WI38 (cell line): ENCODE data around the gene STRIT1.

ENCODE experiments used
- H3K4me3 ChIP-seq: 2 replicates; pipeline ENCODE4 v1.5.1; 2011; ENCODE audit warnings: low read depth, mild to moderate bottlenecking, control low read depth, low read length
- CTCF ChIP-seq: IDR thresholded peaks from 2 replicates; pipeline ENCODE4 v1.5.1; 2012; ENCODE audit warnings: low read depth, mild to moderate bottlenecking, control low read depth, low read length

The STRIT1 gene

GRCh38 chr3:155313916-155314315 is 20.4 kb upstream of the STRIT1 start:
- no peak overlapping the region for H3K4me3 ChIP-seq
- no peak for TF ChIP-seq CTCF

GRCh38 chr3:155313300-155313699 is 19.8 kb upstream of the STRIT1 start:
- no peak overlapping the region for H3K4me3 ChIP-seq
- TF ChIP-seq CTCF = no peak

GRCh38 chr3:155312781-155313180 is 19.3 kb upstream of the STRIT1 start:
- no peak overlapping the region for H3K4me3 ChIP-seq
- TF ChIP-seq CTCF = no peak

GRCh38 chr3:155309581-155309980 is 16.1 kb upstream of the STRIT1 start:
- TF ChIP-seq CTCF = no peak
- H3K4me3 ChIP-seq = no peak overlapping the region

GRCh38 chr3:155308831-155309230 is 15.3 kb upstream of the STRIT1 start:
- no peak for TF ChIP-seq CTCF
- no peak overlapping the region for H3K4me3 ChIP-seq

- H3K4me3 ChIP-seq = no peak overlapping the region
- no peak for TF ChIP-seq CTCF
These were observed 13.7 kb upstream of the STRIT1 start for GRCh38 chr3:155307183-155307582.

GRCh38 chr3:155304394-155304793 is 10.9 kb upstream of the STRIT1 start:
- TF ChIP-seq CTCF = no peak
- H3K4me3 ChIP-seq = no peak overlapping the region
